Raji (cell line): ENCODE measurements around the gene LRRFIP1.

Experiments
- POLR2A ChIP-seq: IDR thresholded peaks from 2 replicates; pipeline ENCODE4 v1.6.1; 2011; ENCODE audit warnings: low read depth, low read length, control low read depth; ENCODE audit not compliant: insufficient read depth

LRRFIP1 gene

DNA sequence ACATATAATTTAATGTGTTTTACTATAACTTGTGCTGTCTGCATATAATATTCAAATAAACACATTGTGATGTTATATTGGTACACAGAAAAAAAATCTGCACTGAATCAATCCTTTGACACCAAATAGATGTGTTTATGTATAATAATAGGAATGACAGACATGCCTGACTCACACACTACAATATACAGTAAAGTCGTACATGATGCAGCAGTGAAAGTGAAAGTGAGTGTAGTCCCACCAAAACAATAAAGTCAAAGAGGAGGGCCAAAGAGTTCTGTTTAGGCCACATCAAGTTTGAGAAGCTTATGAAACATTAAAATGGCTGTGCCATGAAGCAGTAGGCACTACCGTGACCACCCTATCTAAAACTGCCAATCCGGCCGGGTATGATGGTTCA, 163.0 kb downstream of the LRRFIP1 start:
- no peak for TF ChIP-seq POLR2A

DNA sequence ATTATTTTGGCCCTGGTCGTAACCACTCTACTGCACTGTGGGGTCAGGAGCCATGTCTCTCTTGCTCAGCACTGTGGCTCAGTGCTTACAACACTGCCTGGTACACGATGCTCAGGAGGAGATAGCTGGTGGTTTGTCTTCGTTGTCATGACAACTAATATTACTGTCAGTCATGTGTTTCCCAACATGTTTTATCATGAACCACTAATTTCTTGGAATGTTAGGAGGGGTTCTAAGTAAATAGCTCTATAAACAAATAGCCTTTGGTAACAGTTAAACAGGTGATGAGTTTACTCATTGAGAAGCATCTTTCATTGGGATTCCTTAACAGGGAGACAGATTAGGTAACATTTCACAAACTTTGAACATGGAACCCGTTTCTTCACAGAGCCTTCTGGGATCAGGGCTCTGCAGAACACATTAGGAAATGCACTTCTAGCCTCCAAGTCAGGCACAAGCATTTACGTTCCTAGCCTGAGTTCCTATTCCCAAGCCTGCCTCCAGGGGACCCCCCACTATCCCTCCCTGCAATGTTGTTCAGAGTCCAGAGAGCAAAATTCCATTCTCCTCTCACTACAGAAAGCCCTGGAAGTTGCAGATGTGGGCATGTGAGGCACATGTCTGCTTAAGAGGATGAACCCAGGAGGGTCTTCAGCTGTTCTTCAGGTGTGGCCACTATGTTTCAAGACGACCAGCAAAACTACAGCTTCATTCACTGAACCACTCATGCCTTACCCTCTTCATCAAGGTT, 164.8 kb downstream of the LRRFIP1 start:
- TF ChIP-seq POLR2A = no peak

DNA sequence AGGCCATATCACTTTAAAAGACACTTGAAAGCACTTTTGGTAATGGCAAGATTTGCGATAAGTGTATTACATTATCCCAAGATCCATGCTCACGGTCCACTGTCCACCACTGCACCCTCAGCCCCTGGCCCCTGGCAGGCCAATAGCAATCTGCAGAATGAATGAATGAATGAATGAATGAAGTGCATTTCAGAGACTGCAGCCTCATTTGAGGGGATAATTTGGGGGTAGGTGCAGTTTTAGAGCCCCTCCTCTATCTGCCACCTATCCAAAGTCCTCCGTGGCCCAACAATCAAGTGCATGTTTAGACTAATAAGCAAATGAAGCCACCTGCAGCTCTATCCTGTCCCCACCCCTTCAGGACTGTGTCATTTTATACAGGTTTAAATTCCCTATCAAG, 169.9 kb downstream of the LRRFIP1 start:
- no peak for TF ChIP-seq POLR2A

DNA sequence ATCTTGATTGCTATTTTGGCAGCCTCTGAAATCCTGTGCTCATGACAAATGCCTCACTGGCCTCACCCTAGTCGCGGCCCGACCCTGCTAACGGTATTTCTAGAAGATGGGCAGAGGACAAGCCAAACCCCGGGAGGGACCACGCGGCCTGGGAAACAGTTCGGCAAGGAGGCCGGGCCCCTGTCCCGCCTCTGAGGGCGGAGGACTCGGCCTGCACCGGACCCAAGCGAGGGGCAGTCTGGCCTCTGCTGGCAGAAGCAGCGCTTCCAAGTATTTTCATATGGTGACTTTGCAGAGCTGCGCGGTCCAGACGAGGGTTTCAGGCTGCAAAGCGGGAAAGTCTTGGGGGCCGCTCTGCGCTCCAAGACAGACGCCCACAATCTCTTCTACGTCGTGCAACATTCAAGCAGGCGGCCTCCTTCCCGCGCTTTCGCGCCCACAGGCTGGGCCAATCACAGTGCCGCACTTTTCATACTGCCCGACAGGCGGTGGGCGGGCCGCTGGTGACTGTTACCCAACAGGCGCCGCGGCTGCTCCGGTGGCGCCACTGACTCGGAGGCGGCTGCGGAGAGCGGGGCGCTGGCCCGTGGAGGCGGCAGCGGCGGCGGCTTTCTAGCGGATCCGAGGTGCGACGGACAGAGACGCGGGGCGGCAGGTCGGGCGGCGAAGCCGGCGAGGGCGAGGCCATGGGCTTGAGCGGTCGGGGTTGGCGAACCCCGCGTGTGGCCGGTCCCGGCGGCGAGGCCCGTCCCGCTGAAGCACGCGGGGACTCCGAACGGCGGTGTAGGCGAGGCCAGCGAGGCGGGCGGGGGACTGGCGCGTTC, 171.1 kb downstream of the LRRFIP1 start, which contains the start of gene RBM44:
TSS of gene RBM44 (plus strand) at position 544 of the 824 bp plus-strand sequence. CDS start 14,831 bp downstream, outside the sequence.
- TF ChIP-seq POLR2A = no peak

DNA sequence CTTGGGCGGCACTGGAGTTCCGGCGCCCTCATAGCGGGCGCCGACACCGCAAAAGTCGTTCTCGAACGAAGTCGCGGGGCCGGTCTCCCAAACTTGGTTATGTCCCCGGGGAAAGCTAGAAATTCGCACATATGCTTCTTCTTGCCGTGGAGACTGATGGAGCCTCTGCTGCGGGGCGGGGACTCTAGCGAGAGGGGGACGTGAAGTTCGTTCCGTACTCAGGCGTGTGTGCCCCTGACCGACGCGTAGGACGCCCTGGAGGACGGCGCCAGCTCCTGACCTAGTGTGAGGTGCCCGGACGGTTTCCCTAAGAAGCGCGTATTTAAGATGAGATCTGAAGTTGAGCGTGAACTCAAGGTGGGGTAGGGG, 171.7 kb downstream of the LRRFIP1 start:
- no peak for TF ChIP-seq POLR2A

DNA sequence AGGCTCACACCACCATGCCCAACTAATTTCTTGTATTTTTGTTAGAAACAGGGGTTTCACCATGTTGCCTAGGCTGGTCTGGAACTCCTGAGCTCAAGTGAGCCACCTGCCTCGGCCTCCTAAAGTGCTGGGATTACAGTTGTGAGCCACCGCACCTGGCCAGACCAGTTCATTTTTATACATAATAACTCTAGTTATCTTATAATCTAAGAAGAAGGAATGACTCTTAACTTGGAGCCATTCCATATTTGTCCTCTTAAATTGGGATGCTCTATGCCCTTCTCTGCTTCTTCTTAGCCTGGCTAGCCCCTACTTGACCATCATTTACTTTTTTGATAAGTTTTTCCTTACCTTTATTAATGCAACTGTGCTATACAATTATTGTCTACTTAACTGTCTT, 174.1 kb downstream of the LRRFIP1 start:
- TF ChIP-seq POLR2A = no peak

DNA sequence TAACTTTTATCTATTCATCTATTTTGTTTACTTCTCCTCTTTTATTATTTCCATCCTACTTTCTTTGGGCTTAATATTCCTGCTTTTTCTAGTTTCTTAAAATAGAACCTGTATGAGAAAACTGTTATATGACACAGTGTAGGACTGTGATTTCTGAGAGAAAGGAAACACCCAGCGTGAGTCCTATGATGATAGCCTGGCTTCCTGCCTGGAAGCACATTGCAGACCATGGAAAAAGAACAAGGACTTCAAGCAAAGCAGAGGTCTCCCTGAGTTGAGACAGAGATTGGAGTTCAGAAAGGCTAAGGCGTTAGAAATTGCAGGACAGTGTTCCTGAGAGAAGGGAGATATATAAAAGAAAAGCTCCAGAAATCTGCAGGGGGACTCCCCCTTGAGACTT, 178.9 kb downstream of the LRRFIP1 start:
- no peak for TF ChIP-seq POLR2A

DNA sequence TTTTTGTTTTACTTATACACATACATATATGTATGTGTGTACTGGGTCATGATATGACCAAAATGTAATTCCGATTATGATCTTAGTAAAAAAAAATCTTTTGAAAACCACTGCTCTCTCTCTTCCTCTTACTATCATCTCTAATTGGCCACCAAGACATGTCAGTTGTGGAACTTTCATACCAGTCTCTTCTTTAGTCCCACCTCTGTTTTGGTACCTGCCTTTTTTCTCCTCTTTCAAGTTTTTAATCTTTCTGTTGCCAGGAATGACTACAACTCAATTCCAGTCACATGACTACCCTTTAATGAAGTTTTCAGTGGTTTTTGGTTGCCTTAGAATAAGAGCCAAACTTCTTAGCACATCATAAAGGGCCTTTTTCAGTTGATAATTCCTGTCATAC, 188.2 kb downstream of the LRRFIP1 start:
- no peak for TF ChIP-seq POLR2A

DNA sequence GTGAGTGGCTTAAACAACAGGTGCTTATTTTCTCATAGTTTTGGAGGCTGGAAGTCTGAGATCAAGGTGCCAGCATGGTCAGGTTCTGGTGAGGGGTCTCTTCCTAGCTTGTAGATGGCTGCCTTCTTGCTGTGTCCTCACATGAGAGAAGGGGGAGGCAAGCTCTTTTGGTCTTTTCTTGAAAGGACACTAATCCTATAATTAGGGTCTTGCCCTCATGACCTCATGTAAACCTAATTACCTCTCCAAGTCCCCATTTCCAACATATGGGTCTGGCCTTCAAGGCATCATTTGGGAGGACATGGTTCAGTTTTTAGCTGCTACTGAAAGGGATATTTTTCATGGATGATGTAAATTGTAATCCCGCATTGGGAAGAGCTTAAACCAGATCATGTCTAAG, 189.1 kb downstream of the LRRFIP1 start:
- no peak for TF ChIP-seq POLR2A

DNA sequence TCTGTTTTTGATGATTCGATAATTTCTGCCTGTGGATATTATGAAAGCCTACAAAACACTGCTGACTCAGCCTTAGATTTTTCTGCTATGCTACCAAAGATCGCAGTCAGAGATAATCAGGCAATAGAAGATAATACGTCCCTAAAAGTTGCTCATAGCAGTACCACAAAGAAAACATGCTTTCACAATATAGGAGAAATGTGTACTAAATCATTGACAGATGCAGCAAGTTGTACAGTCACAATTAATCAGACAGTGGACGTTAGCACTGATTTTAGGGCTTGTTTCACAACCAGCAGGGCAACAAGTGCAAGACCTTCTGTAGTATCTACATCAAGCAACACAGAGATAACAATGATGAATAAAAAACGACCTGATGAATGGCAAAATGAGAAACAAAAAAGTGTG, 190.7 kb downstream of the LRRFIP1 start:
- no peak for TF ChIP-seq POLR2A

DNA sequence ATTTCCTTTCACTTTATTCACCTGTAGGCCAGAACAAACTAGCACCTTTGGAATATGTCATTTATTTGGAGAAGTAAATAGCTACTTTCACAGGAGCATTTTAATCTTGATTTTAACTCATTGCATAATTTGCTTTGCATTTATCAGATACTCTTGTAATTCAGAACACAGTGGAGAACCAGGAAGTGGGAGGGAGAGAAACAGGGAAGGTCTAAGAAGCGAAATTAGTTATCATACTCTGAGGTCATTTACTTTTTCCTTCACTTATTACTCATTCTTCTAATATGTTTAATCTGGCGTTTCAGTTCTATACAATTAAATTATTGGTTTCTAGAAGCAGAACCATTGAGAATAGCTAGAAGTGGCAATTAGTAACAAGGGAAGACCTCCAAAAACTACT, 191.8 kb downstream of the LRRFIP1 start:
- no peak for TF ChIP-seq POLR2A

DNA sequence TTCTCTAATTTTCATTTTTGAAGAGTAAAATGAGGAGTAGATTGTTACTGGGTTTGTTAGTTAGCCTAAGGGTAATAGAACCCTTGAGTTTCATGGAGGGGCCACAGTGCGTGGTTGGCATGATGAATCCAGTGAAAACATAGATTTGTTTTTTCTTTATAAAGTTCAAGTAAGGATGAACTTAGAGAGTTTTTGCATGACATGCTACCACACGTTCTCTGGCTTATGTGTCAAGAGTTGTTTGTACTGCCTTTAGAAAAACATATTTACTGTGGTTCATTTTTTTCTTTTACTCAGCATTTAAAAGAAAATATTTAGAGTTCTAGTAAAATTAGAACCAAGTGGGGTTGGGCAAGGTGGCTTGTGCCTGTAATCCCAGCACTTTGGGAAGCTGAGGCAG, 193.0 kb downstream of the LRRFIP1 start:
- TF ChIP-seq POLR2A = no peak

DNA sequence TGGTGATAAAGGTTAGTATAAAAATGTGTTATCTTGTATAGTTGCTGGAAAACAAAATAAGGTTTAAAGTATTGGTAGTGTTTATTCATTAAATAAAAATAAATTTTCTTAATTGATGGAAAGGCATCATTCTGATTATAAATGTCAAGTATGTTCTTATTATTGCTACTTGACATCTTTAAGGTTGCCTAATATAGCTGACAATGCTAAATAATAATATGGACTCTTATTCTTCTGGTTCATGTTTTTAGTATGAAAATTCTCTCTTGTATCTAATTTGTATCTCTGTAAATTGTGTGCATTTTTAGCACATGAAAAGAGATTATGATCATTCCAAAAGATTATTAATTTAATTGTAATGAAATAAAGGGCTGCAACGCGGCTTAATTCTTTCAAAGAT, 196.2 kb downstream of the LRRFIP1 start:
- no peak for TF ChIP-seq POLR2A

DNA sequence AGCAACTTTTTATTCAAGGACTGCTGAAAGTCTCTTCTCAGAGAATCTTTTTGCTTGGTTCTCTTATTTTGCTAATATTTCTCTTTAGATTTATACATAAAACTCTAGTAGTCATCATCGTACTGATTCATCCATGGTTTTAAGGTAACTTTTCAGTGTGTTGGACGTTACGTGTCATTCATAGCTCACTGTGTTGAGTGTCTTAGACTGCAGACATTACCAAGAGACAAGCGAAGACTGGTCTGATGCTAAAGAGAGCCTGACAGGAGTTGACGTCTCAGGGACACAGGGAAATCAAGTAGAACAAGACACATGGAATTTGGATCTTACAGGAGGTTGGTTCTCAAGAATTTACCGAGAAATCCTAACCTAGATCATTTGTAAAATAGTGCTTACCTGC, 196.7 kb downstream of the LRRFIP1 start:
- no peak for TF ChIP-seq POLR2A

DNA sequence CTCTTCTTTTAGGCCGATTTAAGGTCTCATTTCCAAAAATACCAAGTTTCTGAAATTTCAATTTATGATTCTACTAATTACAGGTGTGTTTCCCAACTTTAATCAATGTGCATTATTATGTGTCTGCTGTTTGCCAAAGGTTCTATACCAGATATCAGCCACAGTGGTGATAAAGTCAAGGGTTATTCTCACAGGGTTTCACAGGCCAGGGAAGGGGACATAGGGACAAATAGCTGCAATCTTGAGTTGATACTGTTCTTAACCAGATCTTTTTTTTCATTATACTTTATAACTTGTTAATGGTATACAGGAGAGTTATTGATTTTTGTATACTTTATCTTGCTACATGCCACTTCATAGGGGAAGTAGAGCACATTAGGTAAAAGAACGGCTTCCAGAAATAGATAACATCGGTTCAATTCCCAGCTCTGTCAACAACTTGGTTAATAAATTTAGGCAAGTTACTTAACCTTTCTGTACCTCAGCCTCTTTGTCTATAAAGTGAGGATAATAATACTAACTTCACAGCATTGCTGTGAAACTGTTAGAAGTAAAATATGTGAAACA, 200.1 kb downstream of the LRRFIP1 start:
- TF ChIP-seq POLR2A = no peak
